Gastrocnemius medialis (tissue), 4 donors: ENCODE measurements around the gene CASQ2. TPM values are rescaled to one million over a fixed set of nuclear protein-coding genes. Genes with fewer than 3 reads are reported as not detected.

Source experiments
- ATAC-seq, 2 donors: fragments of 150-250 bp; one replicate each; pipeline ENCODE4 v1.9.1; 2016
- DNase-seq, 2 donors: peaks; one replicate each; pipeline ENCODE4 v3.0.0-alpha.2; 2019
- H3K27ac ChIP-seq, 4 donors: fragments of 200-600 bp; sonication (generic); 1 replicate in 1 of 4; 2 replicates in 3 of 4; pipeline ENCODE4 v1.5.1; 2016 to 2018; ENCODE audit warnings: mild to moderate bottlenecking in 2 of 4, moderate library complexity in 1 of 4
- H3K27me3 ChIP-seq, 3 donors: fragments of 200-600 bp; sonication (generic) in 2 of 3; 1 replicate in 1 of 3; 2 replicates in 2 of 3; pipeline versions ENCODE4 v1.5.1 to v1.6.0; 2016 to 2019; ENCODE audit warnings: mild to moderate bottlenecking in 1 of 3, moderate library complexity in 1 of 3
- H3K36me3 ChIP-seq, 2 donors: fragments of 200-600 bp; sonication (generic) in 1 of 2; one replicate each; pipeline ENCODE4 v1.5.1; 2017 to 2018
- H3K4me1 ChIP-seq, 2 donors: fragments of 200-600 bp; sonication (generic) in 1 of 2; one replicate each; pipeline ENCODE4 v1.5.1; 2016 to 2017; ENCODE audit warnings: mild to moderate bottlenecking in 2 of 2
- H3K4me3 ChIP-seq, 4 donors: fragments of 200-600 bp; sonication (generic) in 3 of 4; 1 replicate in 1 of 4; 2 replicates in 3 of 4; pipeline ENCODE4 v1.5.1; 2016 to 2019; ENCODE audit warnings: mild to moderate bottlenecking in 2 of 4
- H3K9me3 ChIP-seq, 3 donors: fragments of 200-600 bp; sonication (generic) in 2 of 3; 1 replicate in 1 of 3; 2 replicates in 2 of 3; pipeline ENCODE4 v1.5.1; 2016 to 2019
- POLR2A ChIP-seq, 2 donors: fragments of 450-650 bp; IDR thresholded peaks; one replicate each; pipeline ENCODE4 v1.6.1; 2017; ENCODE audit warnings: antibody characterized with exemption in 2 of 2, mild to moderate bottlenecking in 2 of 2, moderate library complexity in 2 of 2
- in situ Hi-C, 4 donors: fragments of 200-750 bp; cut with MboI; loops; one replicate each; pipeline versions ENCODE4 v1.15.0 to v1.8.0; 2017; ENCODE audit warnings: low sequenced_read_pairs in 4 of 4
- intact Hi-C: fragments of 100-400 bp; cut with DNase I; formaldehyde crosslinking; loops from one replicate; pipeline ENCODE4 v1.15.1; 2023; ENCODE audit warnings: low total_unique reads
- total RNA-seq, 4 donors: library from RNA; depleted of rRNA; stranded (reverse); fragments of >200 nt; gene quantifications; one replicate each; pipeline versions ENCODE4 v1.1.0 to v1.2.3, GENCODE V29; 2016
- TF ChIP-seq, protein P1 (sequence below), 5 experiments: fragments of 450-650 bp in 3 of 5; fragments of 200-600 bp in 2 of 5; sonication (generic) in 2 of 5; IDR thresholded peaks in 4 of 5; conservative IDR thresholded peaks in 1 of 5; 1 replicate in 4 of 5; 2 replicates in 1 of 5; pipeline ENCODE4 v1.5.1; 2016 to 2019; ENCODE audit warnings: antibody characterized with exemption in 5 of 5, mild to moderate bottlenecking in 3 of 5, moderate library complexity in 3 of 5

The CASQ2 gene
- total RNA-seq, 4 donors from 2014 or later = 16.5 to 207 (median 83.2) TPM

DNA sequence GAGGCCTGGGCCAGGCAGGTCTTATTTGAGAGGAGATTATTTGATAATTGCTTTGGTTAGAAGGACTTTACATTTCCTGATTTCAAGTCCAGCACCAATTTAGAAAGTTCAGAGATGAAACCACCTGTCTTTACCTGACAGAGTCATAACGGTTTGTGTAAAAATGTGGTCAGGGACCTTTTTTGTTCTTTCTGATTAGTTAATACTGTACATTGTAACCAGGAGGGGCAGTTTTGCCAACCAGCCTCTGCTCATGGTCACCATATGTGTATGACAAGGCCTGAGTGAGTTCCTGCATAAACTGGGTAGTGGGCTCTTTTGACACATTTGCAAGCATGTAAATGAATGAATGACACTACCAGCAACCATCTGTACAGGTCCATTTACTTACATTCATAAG is 70.9 kb downstream of the CASQ2 start:
- intact Hi-C loops (no loop called here), in situ Hi-C loops (no loop called here)
- Histone ChIP-seq H3K9me3 (no peaks in the 10 kb centered on the region), H3K4me1 (no peaks in the 10 kb centered on the region), H3K36me3 (peaks cover 0 to 18% of the 10 kb centered on the region in 2 donors), H3K27me3 (no peaks in the 10 kb centered on the region), H3K4me3 (no peak overlapping the region), H3K27ac (no peak overlapping the region)
- ATAC-seq = no peak
- DNase-seq = no peak
- no peak for TF ChIP-seq POLR2A (IDR thresholded peaks at IDR 0.05)
- TF ChIP-seq, protein P1, sequence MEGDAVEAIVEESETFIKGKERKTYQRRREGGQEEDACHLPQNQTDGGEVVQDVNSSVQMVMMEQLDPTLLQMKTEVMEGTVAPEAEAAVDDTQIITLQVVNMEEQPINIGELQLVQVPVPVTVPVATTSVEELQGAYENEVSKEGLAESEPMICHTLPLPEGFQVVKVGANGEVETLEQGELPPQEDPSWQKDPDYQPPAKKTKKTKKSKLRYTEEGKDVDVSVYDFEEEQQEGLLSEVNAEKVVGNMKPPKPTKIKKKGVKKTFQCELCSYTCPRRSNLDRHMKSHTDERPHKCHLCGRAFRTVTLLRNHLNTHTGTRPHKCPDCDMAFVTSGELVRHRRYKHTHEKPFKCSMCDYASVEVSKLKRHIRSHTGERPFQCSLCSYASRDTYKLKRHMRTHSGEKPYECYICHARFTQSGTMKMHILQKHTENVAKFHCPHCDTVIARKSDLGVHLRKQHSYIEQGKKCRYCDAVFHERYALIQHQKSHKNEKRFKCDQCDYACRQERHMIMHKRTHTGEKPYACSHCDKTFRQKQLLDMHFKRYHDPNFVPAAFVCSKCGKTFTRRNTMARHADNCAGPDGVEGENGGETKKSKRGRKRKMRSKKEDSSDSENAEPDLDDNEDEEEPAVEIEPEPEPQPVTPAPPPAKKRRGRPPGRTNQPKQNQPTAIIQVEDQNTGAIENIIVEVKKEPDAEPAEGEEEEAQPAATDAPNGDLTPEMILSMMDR (IDR thresholded peaks at IDR 0.05 in 4 of 5, conservative IDR thresholded peaks at IDR 0.05 in 1 of 5) = no peak

DNA sequence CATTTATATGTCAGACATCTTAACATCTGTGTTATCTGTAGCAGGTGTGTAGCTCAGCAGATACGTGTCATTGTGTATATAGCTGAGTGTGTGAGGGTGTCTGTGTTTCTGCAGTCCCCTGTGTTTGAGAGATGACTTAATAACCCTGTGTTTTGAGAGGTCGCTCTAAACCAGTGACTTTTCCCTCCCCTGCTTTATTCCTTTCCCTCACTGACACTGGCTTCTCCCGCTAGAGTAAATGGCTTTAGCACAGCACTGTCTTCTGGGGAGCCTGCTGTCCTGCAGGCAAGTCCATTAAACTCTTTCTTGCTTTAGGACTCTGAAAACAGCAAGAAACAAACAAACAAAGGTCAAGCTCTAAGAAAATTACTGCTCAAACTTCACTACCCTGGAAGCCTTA is 73.7 kb downstream of the CASQ2 start:
- in situ Hi-C loops = no loop called here
- intact Hi-C loops = no loop called here
- TF ChIP-seq, protein P1 (IDR thresholded peaks at IDR 0.05 in 4 of 5, conservative IDR thresholded peaks at IDR 0.05 in 1 of 5) = no peak
- no peak for TF ChIP-seq POLR2A (IDR thresholded peaks at IDR 0.05)
- Histone ChIP-seq H3K27ac (no peak overlapping the region), H3K36me3 (no peaks in the 10 kb centered on the region), H3K27me3 (no peaks in the 10 kb centered on the region), H3K4me3 (no peak overlapping the region), H3K9me3 (no peaks in the 10 kb centered on the region), H3K4me1 (no peaks in the 10 kb centered on the region)
- DNase-seq (no peak), ATAC-seq (no peak)

DNA sequence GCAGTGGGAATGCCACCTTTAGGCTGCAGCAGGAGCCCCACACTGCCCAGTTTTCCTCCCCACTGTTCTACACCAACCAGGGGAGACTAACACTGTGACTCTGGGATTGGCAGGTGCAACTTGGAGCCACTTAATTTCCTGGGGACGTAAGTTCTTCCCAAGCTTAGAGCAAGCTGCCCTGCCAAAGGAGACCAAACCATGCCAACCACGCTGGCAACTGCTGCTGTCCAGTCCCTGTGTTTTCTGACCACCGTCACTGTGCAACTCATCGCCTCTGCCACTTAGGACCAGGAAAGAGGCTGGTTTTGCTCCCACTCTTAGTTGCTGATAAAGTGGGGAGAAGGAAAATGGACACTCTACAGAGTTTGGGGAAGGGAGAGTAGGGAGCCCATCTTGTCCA is 76.3 kb downstream of the CASQ2 start:
- in situ Hi-C loops (no loop called here), intact Hi-C loops (no loop called here)
- no peak for DNase-seq
- Histone ChIP-seq H3K36me3 (no peaks in the 10 kb centered on the region), H3K27me3 (no peaks in the 10 kb centered on the region), H3K4me1 (no peaks in the 10 kb centered on the region), H3K4me3 (no peak overlapping the region), H3K27ac (no peak overlapping the region), H3K9me3 (no peaks in the 10 kb centered on the region)
- TF ChIP-seq, protein P1 (IDR thresholded peaks at IDR 0.05 in 4 of 5, conservative IDR thresholded peaks at IDR 0.05 in 1 of 5) = no peak
- TF ChIP-seq POLR2A (IDR thresholded peaks at IDR 0.05) = no peak
- no peak for ATAC-seq

DNA sequence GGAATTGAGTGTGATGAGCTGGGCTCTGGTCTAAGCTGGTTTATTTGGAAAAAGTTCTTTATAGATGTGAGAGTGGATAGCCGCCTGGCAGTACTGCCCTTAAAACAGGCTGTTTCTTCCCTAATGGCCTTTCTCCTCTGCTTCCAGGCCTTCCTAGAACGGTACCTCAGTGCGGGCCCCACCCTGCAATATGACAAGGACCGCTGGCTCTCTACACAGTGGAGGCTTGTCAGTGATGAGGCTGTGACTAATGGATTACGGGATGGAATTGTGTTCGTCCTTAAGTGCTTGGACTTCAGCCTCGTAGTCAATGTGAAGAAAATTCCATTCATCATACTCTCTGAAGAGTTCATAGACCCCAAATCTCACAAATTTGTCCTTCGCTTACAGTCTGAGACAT is 77.5 kb downstream of the CASQ2 start:
- DNase-seq (no peak), ATAC-seq (no peak)
- TF ChIP-seq, protein P1 (IDR thresholded peaks at IDR 0.05 in 4 of 5, conservative IDR thresholded peaks at IDR 0.05 in 1 of 5) = no peak
- no peak for TF ChIP-seq POLR2A (IDR thresholded peaks at IDR 0.05)
- in situ Hi-C loops (no loop called here), intact Hi-C loops (no loop called here)
- Histone ChIP-seq H3K36me3 (no peaks in the 10 kb centered on the region), H3K27me3 (no peaks in the 10 kb centered on the region), H3K4me1 (no peaks in the 10 kb centered on the region), H3K27ac (no peak overlapping the region), H3K4me3 (no peak overlapping the region), H3K9me3 (no peaks in the 10 kb centered on the region)

DNA sequence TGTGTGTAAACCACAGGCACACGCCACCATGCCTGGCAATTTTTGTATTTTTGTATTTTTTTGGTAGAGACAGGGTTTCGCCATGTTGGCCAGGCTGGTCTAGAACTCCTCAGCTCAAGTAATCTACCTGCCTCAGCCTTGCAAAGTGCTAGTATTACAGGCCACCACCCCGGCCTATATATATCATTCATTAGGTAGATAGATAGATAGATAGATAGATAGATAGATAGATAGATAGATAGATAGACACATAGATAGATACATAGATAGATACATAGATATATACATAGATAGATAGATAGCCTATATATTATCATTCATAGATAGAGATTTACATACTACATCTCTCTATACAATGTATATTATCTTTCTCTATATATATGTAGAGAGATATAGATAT is 80.8 kb downstream of the CASQ2 start:
- Histone ChIP-seq H3K4me3 (no peak overlapping the region), H3K4me1 (peaks cover 0 to 3% of the 10 kb centered on the region in 2 donors), H3K36me3 (no peaks in the 10 kb centered on the region), H3K27ac (no peak overlapping the region), H3K9me3 (no peaks in the 10 kb centered on the region), H3K27me3 (no peaks in the 10 kb centered on the region)
- no peak for ATAC-seq
- no peak for TF ChIP-seq POLR2A (IDR thresholded peaks at IDR 0.05)
- TF ChIP-seq, protein P1 (IDR thresholded peaks at IDR 0.05 in 4 of 5, conservative IDR thresholded peaks at IDR 0.05 in 1 of 5) = no peak
- in situ Hi-C loops (no loop called here), intact Hi-C loops (no loop called here)
- no peak for DNase-seq
